ENCODE results near the gene TMEM250.
A peak's percentile ranks its signal among the peaks of the same experiment; 100 is the strongest.

Gene TMEM250

DNA sequence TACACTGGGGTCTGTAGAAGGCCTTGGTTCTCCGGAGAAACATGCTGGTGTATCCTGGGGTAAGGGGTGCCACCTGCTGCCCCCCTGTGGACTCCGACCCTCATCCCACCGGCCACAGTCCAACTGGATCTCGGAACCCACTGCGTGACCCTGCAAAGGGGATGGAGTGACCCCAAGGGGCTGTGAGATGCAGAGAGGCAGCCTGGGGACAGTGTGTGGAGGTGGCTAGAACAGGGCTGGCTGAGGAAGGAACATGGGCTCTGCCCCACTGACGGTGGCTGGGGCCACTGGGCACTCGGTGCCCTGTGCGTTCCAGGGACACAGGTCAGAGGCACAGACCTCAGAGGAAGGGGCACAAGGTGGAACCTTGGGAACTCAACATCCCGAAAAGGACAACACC lies 25.9 kb downstream of the TMEM250 start:
- no peak for DNase-seq (ENCODE audit: insufficient read length, low spot score)
- TF ChIP-seq, protein P1, sequence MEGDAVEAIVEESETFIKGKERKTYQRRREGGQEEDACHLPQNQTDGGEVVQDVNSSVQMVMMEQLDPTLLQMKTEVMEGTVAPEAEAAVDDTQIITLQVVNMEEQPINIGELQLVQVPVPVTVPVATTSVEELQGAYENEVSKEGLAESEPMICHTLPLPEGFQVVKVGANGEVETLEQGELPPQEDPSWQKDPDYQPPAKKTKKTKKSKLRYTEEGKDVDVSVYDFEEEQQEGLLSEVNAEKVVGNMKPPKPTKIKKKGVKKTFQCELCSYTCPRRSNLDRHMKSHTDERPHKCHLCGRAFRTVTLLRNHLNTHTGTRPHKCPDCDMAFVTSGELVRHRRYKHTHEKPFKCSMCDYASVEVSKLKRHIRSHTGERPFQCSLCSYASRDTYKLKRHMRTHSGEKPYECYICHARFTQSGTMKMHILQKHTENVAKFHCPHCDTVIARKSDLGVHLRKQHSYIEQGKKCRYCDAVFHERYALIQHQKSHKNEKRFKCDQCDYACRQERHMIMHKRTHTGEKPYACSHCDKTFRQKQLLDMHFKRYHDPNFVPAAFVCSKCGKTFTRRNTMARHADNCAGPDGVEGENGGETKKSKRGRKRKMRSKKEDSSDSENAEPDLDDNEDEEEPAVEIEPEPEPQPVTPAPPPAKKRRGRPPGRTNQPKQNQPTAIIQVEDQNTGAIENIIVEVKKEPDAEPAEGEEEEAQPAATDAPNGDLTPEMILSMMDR (IDR thresholded peaks at IDR 0.05; ENCODE audit: insufficient read depth, missing control alignments): no peak
- FAIRE-seq: no peak

DNA sequence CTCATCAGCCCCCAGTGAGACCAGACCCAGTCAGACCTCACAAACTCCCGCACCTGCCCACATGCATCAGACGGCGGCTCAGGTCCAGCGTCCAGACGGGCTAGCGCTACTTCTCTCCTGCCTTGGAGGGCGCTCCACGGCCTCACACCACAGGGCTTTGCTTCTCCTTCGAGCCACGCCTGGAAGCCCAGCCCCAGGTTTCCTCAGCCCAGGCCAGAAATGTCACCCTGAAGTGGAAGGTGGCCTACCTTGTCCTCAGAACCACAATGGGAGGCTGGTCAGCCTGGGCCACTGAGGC lies 26.4 kb downstream of the TMEM250 start:
- DNase-seq (ENCODE audit: insufficient read length, low spot score): no peak
- no peak for FAIRE-seq

DNA sequence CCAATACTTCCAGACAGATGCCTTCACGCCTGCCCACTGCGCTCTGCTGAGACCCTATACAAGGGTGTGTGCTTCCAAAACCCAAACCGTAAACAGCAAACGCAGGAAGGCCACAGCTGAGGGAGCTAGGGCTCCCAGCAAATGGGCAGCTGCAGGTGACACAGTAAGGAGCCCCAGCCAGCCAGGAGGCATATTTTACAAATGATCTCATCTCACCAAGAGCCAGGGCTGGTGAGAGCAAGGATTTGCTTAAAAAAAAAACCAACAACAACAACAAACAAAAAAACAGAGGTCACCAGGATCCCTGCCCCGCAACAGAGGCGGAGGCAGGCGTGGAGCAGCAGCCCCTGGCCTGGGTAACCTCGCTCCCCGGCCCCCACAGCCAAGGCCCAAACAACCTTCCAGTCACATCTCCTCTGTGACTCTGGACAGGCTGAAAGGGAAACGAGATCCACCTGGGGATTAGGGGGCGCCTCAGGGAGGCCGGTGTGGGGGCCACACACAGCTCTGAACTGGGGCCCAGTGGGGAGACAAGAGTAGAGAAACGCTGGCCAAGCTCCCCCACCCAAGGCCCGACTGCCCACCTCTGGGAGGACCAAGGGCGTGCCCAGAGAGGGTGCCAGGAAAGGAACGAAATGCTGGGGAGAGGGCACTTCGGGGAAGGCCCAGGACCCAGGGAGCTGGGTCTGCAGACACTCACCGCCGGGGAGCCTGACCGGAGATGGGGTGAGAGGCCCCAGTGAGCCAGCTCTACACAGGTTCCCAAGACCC lies 26.9 kb downstream of the TMEM250 start:
- FAIRE-seq (no peak), DNase-seq (ENCODE audit: insufficient read length, low spot score) (no peak)
- TF ChIP-seq, protein P1 (IDR thresholded peaks at IDR 0.05; ENCODE audit: insufficient read depth, missing control alignments): no peak

More for the DNA sequence above, 26.4 kb downstream of the TMEM250 start:
- TF ChIP-seq, protein P1 (IDR thresholded peaks at IDR 0.05; ENCODE audit: insufficient read depth, missing control alignments): no peak

DNA sequence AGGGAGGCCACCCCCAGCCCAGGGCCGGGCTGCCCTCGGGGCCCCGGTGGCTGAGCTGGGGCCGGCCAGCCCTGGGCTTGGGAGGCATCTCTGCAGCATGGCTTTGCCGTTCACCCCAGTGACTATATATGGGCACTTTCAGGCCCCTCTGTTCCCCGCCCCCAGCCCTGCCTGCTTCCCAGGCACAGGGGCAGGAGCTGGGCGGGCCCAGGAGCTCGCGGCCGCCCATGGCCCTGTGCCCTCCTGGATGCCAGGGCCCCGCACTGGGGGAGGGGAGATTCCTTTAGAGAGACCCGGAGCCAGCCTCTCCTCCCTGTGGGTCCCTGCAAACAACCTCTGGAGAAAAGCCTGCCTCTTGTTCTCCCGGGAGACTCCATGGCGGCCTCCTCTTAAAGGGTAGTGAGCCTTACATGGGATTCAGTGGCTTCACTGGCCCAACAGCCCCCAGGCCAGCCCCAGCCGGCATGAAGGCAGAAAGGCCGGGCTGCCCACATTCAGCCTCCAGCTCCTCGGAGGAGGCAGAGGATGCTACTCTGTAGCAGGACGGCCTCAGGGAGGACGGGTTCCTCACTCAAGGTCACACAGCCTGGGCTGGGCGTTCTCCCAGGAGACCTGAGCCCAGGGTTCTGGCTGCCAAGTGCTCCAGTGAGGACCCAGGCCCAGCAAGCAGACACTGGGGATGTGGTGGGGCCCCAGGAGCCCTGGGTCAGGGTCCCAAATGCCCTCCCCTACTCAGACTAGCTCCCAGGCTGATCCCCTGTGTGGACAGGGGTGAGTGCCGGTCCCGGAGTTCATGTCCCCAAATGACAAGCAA lies 27.7 kb downstream of the TMEM250 start:
- peak; percentile 13 for DNase-seq (ENCODE audit: insufficient read length, low spot score)
- TF ChIP-seq, protein P1 (IDR thresholded peaks at IDR 0.05; ENCODE audit: insufficient read depth, missing control alignments): no peak
- no peak for FAIRE-seq

DNA sequence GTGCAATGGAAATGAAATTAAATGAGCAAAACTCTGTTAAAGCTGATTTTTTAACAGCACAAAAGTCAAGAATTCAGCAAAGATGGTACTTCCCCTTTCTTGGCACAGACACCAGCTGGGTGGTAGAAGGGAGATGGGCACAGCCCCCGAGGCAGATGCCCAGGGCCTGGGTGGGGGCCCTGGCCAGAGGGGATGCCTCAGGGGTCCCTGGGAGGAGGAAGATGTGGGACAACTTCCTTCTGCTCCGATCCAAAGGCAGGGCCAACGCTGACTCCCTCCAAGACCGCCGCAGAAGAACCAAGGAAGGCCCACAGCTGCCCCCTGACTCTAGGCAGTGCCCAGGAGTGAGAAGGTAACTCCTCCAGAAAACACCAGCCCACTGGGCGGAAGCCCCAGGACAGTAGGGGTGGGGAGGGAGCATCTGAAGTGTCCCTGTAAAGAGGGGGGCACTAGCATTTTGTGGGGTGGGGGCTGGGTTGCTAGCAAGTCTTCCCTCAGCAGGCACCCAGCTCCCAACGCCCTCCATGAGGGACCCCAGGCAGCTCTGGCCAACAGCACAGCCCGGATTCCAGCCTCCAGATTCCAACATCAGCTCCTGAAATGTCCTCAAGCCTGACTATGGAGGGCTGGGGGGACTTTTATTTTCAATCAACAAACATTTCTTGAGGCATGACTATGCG lies 28.5 kb downstream of the TMEM250 start:
- FAIRE-seq (no peak), DNase-seq (ENCODE audit: insufficient read length, low spot score) (peak; percentile 17)
- TF ChIP-seq, protein P1 (IDR thresholded peaks at IDR 0.05; ENCODE audit: insufficient read depth, missing control alignments): no peak

DNA sequence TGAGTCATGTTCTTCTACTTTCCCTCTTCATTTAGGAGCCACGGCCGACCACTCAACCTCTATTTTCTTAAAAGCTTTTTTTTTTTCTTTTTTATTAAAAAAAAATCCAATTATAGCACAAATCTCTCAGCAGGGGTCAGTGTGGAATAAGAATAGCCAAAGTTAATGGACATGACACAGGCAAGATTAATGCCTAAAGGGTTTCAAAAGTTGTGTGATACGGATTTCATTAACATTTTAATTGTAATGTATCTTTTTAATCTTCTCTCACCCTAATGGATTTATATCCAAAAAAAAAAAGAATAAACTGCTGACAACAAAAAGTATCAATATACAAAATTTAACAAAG lies 29.0 kb downstream of the TMEM250 start:
- FAIRE-seq (no peak), DNase-seq (ENCODE audit: insufficient read length, low spot score) (peak; percentile 55)
- TF ChIP-seq, protein P1 (IDR thresholded peaks at IDR 0.05; ENCODE audit: insufficient read depth, missing control alignments): peak; percentile 45

All from D721Med (cell line).